ENCODE data around the gene MYZAP. TPM values are rescaled to one million over a fixed set of nuclear protein-coding genes. Genes with fewer than 3 reads are reported as not detected.
A peak's percentile ranks its signal among the peaks of the same experiment; 100 is the strongest.

The MYZAP gene
- total and polyA plus RNA-seq, 10 donors: 4.1 to 26.2 (median 13.8) TPM

- Histone ChIP-seq H3K36me3 (no peaks in the 10 kb centered on the region), H3K4me1 (peaks cover 0 to 8% (median 4%) of the 10 kb centered on the region in 6 donors), H3K9me3 (peaks cover 0 to 6% (median 0%) of the 10 kb centered on the region in 8 donors), H3K27ac (no peak overlapping the region), H3K27me3 (replicated peaks in 1 of 7) (no peaks in the 10 kb centered on the region), H3K4me3 (no peak overlapping the region)
- TF ChIP-seq CTCF (IDR thresholded peaks at IDR 0.05 in 8 of 11, conservative IDR thresholded peaks at IDR 0.05 in 3 of 11) (peak; percentile 21 to 90 (median 70)), POLR2A (IDR thresholded peaks at IDR 0.05) (no peak), POLR2AphosphoS5 (IDR thresholded peaks at IDR 0.05) (no peak)
- DNase-seq: no peak
- intact Hi-C loops (cut with DNase I; ENCODE audit: low total_unique reads): no loop called here
- 33 to 40% (median 34%) methylated on average over 12 of the region's 12 CpGs for WGBS, 5 donors
Observed at GRCh38 chr15:57732526-57733331, 141.0 kb downstream of the MYZAP start.

- H3K9me3 ChIP-seq: peaks cover 0 to 6% (median 0%) of the 10 kb centered on the region in 8 donors
- H3K4me1 ChIP-seq: peaks cover 0 to 8% (median 4%) of the 10 kb centered on the region in 6 donors
- WGBS, 5 donors: 65 to 92% (median 79%) methylated on average over 2 of the region's 2 CpGs
- TF ChIP-seq POLR2A (IDR thresholded peaks at IDR 0.05) (no peak), CTCF (IDR thresholded peaks at IDR 0.05 in 8 of 11, conservative IDR thresholded peaks at IDR 0.05 in 3 of 11) (no peak), POLR2AphosphoS5 (IDR thresholded peaks at IDR 0.05) (no peak)
- no peak overlapping the region for H3K27ac ChIP-seq
- no peaks in the 10 kb centered on the region for H3K36me3 ChIP-seq
- intact Hi-C loops (cut with DNase I; ENCODE audit: low total_unique reads): no loop called here
- H3K27me3 ChIP-seq (replicated peaks in 1 of 7): no peaks in the 10 kb centered on the region
- no peak overlapping the region for H3K4me3 ChIP-seq
- DNase-seq: no peak
Observed at GRCh38 chr15:57734860-57735259, 143.2 kb downstream of the MYZAP start.

Other genes starting within 250 kb of the MYZAP start
- gene CGNL1, start 215.4 kb upstream of the MYZAP start, total RNA-seq: under 1 TPM; 0.20 to 0.73 (median 0.51) TPM
- under 1 TPM; 0.07 to 0.38 (median 0.21) TPM for gene CGNL1, start 215.4 kb upstream of the MYZAP start, polyA plus RNA-seq
- gene POLR2M, start 114.8 kb downstream of the MYZAP start, total RNA-seq: 100 to 1,000 TPM in 1 of 7 donors, 10 to 100 TPM in 6; 34.1 to 152 (median 73.3) TPM
- gene POLR2M, start 114.8 kb downstream of the MYZAP start, polyA plus RNA-seq: 100 to 1,000 TPM in 1 of 3 donors, 10 to 100 TPM in 2; 33.5 to 163 (median 48.7) TPM

All from spleen (tissue), 11 donors.